ENCODE measurements around the gene RAD51.

The RAD51 gene

GRCh38 chr15:40722934-40723333 is 28.0 kb downstream of the RAD51 start:
- no peak for DNase-seq

GRCh38 chr15:40723919-40724318 is 28.9 kb downstream of the RAD51 start:
- DNase-seq: no peak

GRCh38 chr15:40731034-40731433 is 36.1 kb downstream of the RAD51 start:
- DNase-seq: no peak

- no peak for DNase-seq
These were observed 41.6 kb downstream of the RAD51 start for GRCh38 chr15:40736575-40736974.

- no peak for DNase-seq
These were observed 42.1 kb downstream of the RAD51 start for GRCh38 chr15:40737048-40737447.

GRCh38 chr15:40739047-40739446 is 44.1 kb downstream of the RAD51 start:
- DNase-seq: no peak

GRCh38 chr15:40739854-40740253 is 44.9 kb downstream of the RAD51 start:
- DNase-seq: no peak

- no peak for DNase-seq
These were observed 48.5 kb downstream of the RAD51 start for GRCh38 chr15:40743485-40743901.

- no peak for DNase-seq
These were observed 49.2 kb downstream of the RAD51 start for GRCh38 chr15:40743921-40744814.

- DNase-seq: no peak
These were observed 49.8 kb downstream of the RAD51 start for GRCh38 chr15:40744815-40745152.

GRCh38 chr15:40746916-40747418 is 52.0 kb downstream of the RAD51 start:
- no peak for DNase-seq

GRCh38 chr15:40747685-40748631 is 53.0 kb downstream of the RAD51 start:
- DNase-seq: no peak

- DNase-seq: no peak
These were observed 54.2 kb downstream of the RAD51 start for GRCh38 chr15:40749151-40749630.

- DNase-seq: no peak
These were observed 55.9 kb downstream of the RAD51 start for GRCh38 chr15:40750885-40751284.

- no peak for DNase-seq
These were observed 56.8 kb downstream of the RAD51 start for GRCh38 chr15:40751745-40752144.

- no peak for DNase-seq
These were observed 59.6 kb downstream of the RAD51 start for GRCh38 chr15:40754574-40754882.

GRCh38 chr15:40754883-40755811 is 60.2 kb downstream of the RAD51 start, which contains the start of gene RMDN3:
Gene RMDN3 (minus strand): TSS chr15:40755254. CDS start chr15:40754783, 471 bp downstream.
- no peak for DNase-seq

GRCh38 chr15:40755812-40756208 is 60.8 kb downstream of the RAD51 start:
- DNase-seq: no peak

- no peak for DNase-seq
These were observed 62.0 kb downstream of the RAD51 start for GRCh38 chr15:40756938-40757337.

GRCh38 chr15:40759961-40760360 is 65.0 kb downstream of the RAD51 start:
- no peak for DNase-seq

GRCh38 chr15:40762919-40763800 is 68.2 kb downstream of the RAD51 start:
- DNase-seq: no peak

Measured in 8988T (cell line).